GM19193 (cell line): ENCODE data around the gene NCOA7.

Source experiments
- POLR2A ChIP-seq: IDR thresholded peaks from 4 replicates; pipeline ENCODE4 v1.6.1; 2011; ENCODE audit not compliant: insufficient read depth, insufficient read length; ENCODE audit errors: extremely low read depth

NCOA7 gene

GRCh38 chr6:125749865-125750691, 40.7 kb upstream of the NCOA7 start:
- no peak for TF ChIP-seq POLR2A

DNA sequence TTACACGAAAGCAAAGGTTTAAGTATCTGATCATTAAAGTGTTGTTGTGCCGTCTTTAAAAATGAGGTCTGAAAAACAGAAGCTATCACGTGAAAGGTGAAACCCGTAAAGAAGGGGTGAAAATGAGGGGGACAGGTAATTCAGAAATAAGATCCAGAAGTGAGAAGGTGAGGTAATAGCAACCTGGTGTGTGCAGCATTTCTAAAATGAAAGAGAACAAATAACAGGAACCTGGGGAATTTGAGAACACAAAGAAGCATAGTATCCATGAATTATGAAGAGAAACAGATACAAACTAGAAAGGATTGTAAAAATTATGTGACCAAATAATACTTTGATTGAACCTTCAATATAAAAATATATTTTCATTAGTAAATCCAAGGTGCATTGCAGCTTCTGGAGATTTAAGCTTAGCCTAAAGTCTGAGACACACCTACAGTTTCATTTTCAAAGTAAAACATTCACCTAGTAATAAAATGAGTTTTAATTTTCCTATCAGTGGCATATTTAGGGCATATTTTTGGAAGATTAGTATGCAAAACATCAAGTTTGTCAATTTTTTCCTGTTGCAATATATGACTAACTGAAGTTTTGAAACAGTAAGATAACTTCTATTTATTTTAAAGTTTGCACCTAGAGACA, 39.9 kb upstream of the NCOA7 start:
- TF ChIP-seq POLR2A: no peak

DNA sequence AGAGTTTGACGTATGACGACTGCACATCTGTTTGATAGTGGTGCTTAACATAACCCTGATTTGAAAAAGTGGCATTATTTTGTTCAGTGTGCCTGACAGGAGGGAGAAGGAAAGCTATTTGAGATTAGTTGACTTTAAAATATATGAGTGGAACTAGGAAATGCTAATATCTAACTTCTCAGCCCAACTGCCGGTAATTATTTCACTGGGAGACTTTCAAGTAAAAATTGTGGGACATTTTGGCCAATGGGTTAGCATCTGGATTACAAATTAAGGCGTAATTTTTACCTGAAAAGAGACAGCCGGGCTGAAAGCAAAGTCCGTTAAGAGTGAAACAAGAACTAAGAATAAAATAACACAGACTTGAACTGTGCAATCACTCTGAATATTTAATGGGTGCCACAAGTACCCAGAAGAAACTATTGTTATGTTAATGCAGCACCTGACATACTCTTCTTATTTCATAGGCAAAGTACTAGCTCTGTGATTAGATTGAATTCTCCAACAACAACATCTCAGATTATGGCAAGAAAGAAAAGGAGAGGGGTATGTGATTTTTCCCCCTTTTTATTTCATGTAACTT, 39.3 kb upstream of the NCOA7 start:
- no peak for TF ChIP-seq POLR2A

GRCh38 chr6:125752773-125753172, 38.0 kb upstream of the NCOA7 start:
- no peak for TF ChIP-seq POLR2A

DNA sequence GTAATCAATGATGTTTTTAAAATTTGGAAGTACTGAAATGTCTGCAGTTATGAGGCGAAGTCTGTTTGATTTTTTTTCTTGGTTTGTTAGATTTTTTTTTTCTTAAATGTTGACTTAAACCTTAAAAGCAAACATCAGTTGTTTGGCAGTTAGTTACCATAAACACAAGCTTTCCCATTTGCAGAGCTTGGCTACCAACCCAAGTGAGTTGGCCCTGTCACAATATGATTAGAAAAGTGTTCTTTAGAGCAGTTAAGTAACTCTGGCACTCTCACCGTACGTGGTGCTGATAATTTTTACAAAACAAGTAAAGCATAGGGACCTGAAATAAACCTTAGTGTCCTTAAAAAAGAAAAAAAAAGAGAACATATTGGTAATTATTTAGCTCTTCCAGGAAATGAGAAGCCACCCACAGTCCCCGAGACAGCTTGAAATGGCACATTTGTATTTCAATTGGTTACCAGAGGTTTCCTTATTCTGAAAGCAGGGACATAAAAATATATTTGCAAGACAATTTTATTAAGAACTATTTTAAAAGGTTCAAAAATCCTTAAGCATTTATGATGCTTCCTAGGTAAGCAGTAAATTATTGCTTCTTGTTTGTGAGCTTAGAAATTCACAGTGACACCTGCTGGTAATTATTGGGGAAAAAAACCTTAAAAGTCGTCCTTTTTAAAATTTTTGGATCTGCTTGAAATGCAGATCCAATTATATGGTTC, 37.4 kb upstream of the NCOA7 start:
- no peak for TF ChIP-seq POLR2A

- TF ChIP-seq POLR2A: no peak
These were observed 36.9 kb upstream of the NCOA7 start for GRCh38 chr6:125753937-125754259.

DNA sequence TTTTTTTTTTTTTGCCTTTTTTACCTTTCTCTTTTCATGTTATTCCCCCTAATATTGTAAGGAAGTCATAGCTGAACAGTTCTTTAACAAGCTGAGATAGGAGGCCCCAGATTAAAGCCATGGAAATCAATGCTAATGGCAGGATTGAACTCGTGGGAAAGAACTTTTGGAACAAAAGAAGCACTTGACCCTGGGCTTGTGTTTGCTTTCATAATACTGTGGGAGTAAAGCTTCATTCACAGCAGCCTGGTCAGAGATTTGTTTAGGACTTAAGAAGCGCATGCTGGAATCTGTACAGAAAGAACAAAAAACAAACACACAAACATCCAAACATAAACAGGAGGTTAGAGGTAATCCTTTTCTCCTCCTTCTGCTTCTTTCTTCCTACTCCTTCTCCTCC, 36.2 kb upstream of the NCOA7 start:
- no peak for TF ChIP-seq POLR2A

DNA sequence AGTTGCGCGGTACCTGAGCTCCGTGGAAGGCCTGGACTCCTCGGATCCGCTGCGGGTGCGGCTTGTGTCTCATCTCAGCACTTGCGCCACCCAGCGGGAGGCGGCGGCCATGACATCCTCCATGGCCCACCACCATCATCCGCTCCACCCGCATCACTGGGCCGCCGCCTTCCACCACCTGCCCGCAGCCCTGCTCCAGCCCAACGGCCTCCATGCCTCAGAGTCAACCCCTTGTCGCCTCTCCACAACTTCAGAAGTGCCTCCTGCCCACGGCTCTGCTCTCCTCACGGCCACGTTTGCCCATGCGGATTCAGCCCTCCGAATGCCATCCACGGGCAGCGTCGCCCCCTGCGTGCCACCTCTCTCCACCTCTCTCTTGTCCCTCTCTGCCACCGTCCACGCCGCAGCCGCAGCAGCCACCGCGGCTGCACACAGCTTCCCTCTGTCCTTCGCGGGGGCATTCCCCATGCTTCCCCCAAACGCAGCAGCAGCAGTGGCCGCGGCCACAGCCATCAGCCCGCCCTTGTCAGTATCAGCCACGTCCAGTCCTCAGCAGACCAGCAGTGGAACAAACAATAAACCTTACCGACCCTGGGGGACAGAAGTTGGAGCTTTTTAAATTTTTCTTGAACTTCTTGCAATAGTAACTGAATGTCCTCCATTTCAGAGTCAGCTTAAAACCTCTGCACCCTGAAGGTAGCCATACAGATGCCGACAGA, 31.4 kb upstream of the NCOA7 start:
- no peak for TF ChIP-seq POLR2A

- TF ChIP-seq POLR2A: no peak
These were observed 30.8 kb upstream of the NCOA7 start for GRCh38 chr6:125759959-125760457.

DNA sequence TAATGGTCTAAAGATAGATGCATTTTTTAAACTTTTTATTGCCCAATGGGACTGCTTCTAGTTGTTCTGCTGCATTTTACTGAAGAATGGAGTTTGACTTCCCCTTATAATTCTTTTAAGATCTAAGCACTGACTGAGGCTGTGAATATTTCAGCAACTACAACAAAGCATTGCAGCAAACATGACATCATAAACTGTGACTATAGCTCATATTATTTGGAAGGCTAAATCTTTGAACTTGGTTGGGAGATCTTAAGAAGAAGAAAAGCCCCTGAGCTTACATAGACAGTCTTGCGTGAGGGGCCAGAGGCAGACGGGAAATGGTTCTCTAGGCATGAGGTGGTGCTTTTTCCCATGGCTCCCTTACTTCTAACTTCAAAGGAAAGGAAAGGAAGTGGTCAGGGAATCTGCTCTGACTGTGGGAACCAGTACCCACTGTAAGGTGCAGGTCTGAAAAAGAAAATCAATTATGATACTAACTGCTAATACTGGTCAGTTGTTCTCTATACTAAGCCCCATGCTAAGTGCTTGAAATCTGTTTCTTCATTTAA, 26.6 kb upstream of the NCOA7 start:
- no peak for TF ChIP-seq POLR2A

DNA sequence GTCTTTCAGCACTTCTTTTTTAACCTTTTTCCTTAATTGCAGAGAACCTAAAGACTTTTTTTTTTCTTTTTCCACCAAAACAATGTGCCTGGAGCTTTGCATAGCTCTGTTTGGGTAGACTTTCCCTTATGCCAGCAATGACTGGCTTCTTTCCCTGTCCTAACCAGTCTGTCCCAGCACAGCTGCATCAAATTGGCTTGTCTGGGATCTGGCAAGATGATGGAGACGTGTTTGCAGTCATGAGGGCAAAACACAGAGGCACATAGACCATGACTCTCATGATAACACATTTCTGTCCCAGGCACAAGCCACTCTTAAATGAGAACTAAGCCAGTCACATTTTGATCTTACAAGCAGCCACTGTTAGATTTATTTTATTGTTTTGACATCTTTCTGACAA, 24.8 kb upstream of the NCOA7 start:
- no peak for TF ChIP-seq POLR2A

DNA sequence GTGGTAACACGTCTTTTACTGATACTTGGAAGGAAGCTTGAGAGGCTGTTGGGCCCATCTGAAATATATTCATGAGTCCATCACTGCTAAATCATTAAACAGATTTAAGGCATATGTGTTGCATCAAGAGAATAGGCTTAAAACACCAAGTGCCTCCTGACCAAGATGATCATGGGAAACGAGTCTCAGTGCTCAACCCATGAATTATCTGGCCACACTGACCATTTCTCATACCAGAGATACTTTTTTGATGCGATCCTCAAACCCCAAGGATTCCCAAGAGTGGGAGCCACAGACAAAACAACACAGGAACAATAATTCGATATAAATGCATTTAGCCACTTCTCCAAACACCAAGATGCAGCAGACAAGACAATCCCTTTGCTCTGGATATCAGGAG, 24.1 kb upstream of the NCOA7 start:
- TF ChIP-seq POLR2A: no peak

- TF ChIP-seq POLR2A: no peak
These were observed 21.5 kb upstream of the NCOA7 start for GRCh38 chr6:125769147-125769783.
